Omental fat pad (tissue), 4 donors: ENCODE results near the gene RDH5. TPM values are rescaled to one million over a fixed set of nuclear protein-coding genes. Genes with fewer than 3 reads are reported as not detected.

Experiments
- ATAC-seq: fragments of 150-250 bp; one replicate; pipeline ENCODE4 v1.9.1; 2016; ENCODE audit warnings: mild to moderate bottlenecking, moderate library complexity; ENCODE audit not compliant: low FRiP score
- DNase-seq: peaks from one replicate; pipeline ENCODE4 v3.0.0-alpha.2; 2019; ENCODE audit warnings: low spot score
- CTCF ChIP-seq, 3 donors: fragments of 450-650 bp; IDR thresholded peaks; one replicate each; pipeline ENCODE4 v1.5.1; 2016 to 2017; ENCODE audit warnings: antibody characterized with exemption in 3 of 3, mild to moderate bottlenecking in 3 of 3, moderate library complexity in 2 of 3
- small RNA-seq: library from RNA; depleted of rRNA; stranded (forward); fragments of <200 nt; gene quantifications from one replicate; pipeline ENCODE3, GENCODE V24; 2016
- total RNA-seq, 4 donors: library from RNA; depleted of rRNA; stranded (reverse); fragments of >200 nt; gene quantifications; one replicate each; pipeline ENCODE4 v1.1.0, GENCODE V29; 2016

The RDH5 gene
- total RNA-seq, 4 donors from 2014 or later: 77.4 to 119 (median 100) TPM

GRCh38 chr12:55760663-55761062 is 40.5 kb downstream of the RDH5 start:
- DNase-seq (no peak), ATAC-seq (no peak)
- TF ChIP-seq CTCF (IDR thresholded peaks at IDR 0.05): no peak

DNA sequence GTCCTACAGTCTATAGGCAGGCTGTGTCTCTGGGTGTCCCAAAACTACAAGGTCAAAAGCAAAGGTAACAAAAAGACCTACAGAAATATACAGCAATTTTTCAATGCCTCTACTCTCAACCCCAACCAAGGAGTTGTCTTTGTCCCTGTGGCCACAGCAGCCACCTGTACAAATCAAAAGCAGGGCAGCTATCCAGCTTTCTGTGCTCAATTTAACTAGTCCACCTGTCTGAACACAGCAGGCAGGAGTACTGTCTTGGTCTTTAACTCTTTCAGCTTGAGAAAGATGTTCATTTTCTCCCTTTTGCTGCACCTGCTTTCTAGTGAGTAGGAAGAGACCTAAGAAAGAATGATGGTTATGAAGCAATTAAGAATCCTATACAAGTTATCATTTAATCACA is 42.5 kb downstream of the RDH5 start:
- DNase-seq (no peak), ATAC-seq (no peak)
- no peak for TF ChIP-seq CTCF (IDR thresholded peaks at IDR 0.05)

DNA sequence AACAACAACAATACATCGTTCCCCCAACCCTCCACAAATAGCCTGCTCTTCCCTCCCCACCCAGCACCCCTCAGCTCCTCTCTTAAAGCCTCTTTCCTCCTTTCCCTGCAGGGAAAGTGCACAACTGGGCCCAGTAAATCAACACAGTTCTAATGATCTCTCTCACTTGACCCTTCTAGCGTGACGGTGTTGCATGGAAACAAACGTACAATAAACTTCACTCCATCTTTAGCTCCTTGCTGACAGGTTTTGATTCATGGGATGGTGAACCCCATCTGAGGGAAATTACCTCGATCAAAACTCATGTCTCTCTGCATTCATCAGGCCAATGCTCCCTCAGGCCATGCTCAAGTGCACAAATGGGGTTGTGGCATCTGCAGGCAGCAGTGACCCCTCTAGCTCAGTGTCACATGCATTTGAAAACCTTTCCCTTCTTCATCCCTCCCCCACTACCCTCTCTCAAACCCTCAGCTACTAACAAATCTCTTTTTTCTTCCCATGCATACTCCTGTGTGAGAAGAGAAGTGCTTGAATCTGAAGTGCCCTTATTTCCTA is 45.6 kb downstream of the RDH5 start:
- DNase-seq: no peak
- ATAC-seq: no peak
- TF ChIP-seq CTCF (IDR thresholded peaks at IDR 0.05): no peak

- DNase-seq (no peak), ATAC-seq (no peak)
- no peak for TF ChIP-seq CTCF (IDR thresholded peaks at IDR 0.05)
These were observed 47.0 kb downstream of the RDH5 start for GRCh38 chr12:55767156-55767555.

DNA sequence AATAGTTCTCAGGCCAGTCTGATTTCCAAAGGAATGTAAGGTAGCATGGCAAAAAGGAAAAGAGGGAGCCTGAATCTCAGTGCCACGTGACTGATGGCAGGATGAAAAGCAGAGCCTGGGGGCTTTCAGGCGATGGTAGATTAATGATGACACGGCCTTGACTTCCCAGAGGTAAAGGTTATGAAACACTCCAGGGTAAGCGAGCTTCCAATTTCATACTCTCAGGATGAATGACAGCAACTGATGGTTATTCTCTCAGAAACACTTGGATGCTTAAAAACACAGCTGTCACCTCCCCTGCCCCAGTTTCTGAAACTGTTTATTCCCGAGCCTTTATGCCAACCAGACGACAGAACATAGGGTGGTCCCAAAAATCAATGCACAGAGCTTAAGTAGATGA is 51.5 kb downstream of the RDH5 start:
- TF ChIP-seq CTCF (IDR thresholded peaks at IDR 0.05): no peak
- no peak for DNase-seq
- ATAC-seq: no peak

Small RNAs within 50 kb of the gene (small RNA-seq; reads per million reads assigned to genes)
- gene AC009779.1 (not detected), gene RF00017 (not detected)

Other genes with a start within 250 kb of the RDH5 start
- gene OR6C68, start 228.0 kb upstream of the RDH5 start, total RNA-seq: not detected
- gene OR6C4, start 170.8 kb upstream of the RDH5 start, total RNA-seq: not detected
- gene OR2AP1, start 147.9 kb upstream of the RDH5 start, total RNA-seq: not detected
- gene OR10P1, start 83.5 kb upstream of the RDH5 start, total RNA-seq: not detected
- 100 to 1,000 TPM; 101 to 207 (median 156) TPM for gene ITGA7, start 12.5 kb upstream of the RDH5 start, total RNA-seq
- gene BLOC1S1, start 4.3 kb upstream of the RDH5 start, total RNA-seq: 100 to 1,000 TPM; 168 to 247 (median 213) TPM
- 1,000 to 10,000 TPM in 2 of 4 donors, 100 to 1,000 TPM in 2; 736 to 1,401 (median 892) TPM for gene CD63, start 8.6 kb downstream of the RDH5 start, total RNA-seq
- 1 to 10 TPM; 1.9 to 5.4 (median 2.5) TPM for gene GDF11, start 22.7 kb downstream of the RDH5 start, total RNA-seq
- 10 to 100 TPM; 43.8 to 62.7 (median 52.5) TPM for gene SARNP, start 97.3 kb downstream of the RDH5 start, total RNA-seq
- 10 to 100 TPM; 24.6 to 34.2 (median 28.6) TPM for gene ORMDL2, start 97.6 kb downstream of the RDH5 start, total RNA-seq
- gene DNAJC14, start 109.2 kb downstream of the RDH5 start, total RNA-seq: 10 to 100 TPM; 37.2 to 46.7 (median 42.3) TPM
- 100 to 1,000 TPM in 3 of 4 donors, 10 to 100 TPM in 1; 35.0 to 616 (median 308) TPM for gene MMP19, start 122.5 kb downstream of the RDH5 start, total RNA-seq
- 10 to 100 TPM; 28.2 to 37.6 (median 29.8) TPM for gene PYM1, start 207.5 kb downstream of the RDH5 start, total RNA-seq
- 10 to 100 TPM; 26.0 to 57.0 (median 37.9) TPM for gene DGKA, start 210.8 kb downstream of the RDH5 start, total RNA-seq
- 1 to 10 TPM in 2 of 4 donors, under 1 TPM in 2; 0.65 to 5.2 (median 1.2) TPM for gene PMEL, start 245.6 kb downstream of the RDH5 start, total RNA-seq
- gene CDK2, start 246.4 kb downstream of the RDH5 start, total RNA-seq: 10 to 100 TPM in 3 of 4 donors, 1 to 10 TPM in 1; 9.7 to 23.7 (median 17.5) TPM